ENCODE measurements around the gene KLK11.

GRCh38 chr19:50981587-50982146 lies 44.7 kb downstream of the KLK11 start:
- no peak for TF ChIP-seq CTCF (IDR thresholded peaks at IDR 0.05)
- no peak for TF ChIP-seq POLR2A (IDR thresholded peaks at IDR 0.05)
- no peak for TF ChIP-seq EP300 (IDR thresholded peaks at IDR 0.05)

Data from tibial nerve (tissue), 4 donors.